ENCODE measurements around the gene PSMD12.

- TF ChIP-seq CTCF (IDR thresholded peaks at IDR 0.05) = no peak
- no peak for TF ChIP-seq EZH2 (IDR thresholded peaks at IDR 0.05)
Observed at GRCh38 chr17:67414559-67414958, 48.2 kb upstream of the PSMD12 start.

All from neural progenitor cell (in vitro differentiated cells).